K562 (cell line): ENCODE results near the gene ZEB2. TPM values are rescaled to one million over a fixed set of nuclear protein-coding genes. Genes with fewer than 3 reads are reported as not detected.

ENCODE experiments used
- DDX20 ChIP-seq: fragments of 450-650 bp; IDR thresholded peaks from 2 replicates; pipeline ENCODE4 v1.6.1; 2016; ENCODE audit warnings: missing genetic modification characterization, low read depth, mild to moderate bottlenecking, missing compliant biosample characterization, moderate library complexity
- E2F6 ChIP-seq, 2 experiments: IDR thresholded peaks; 2 replicates each; pipeline ENCODE4 v1.6.1; 2011; ENCODE audit warnings: borderline replicate concordance in 1 of 2, control low read depth in 1 of 2, low read depth in 1 of 2, low read length in 1 of 2, mild to moderate bottlenecking in 1 of 2, mixed read lengths in 1 of 2, moderate library complexity in 1 of 2; ENCODE audit not compliant: insufficient read depth in 1 of 2, insufficient read length in 1 of 2, poor library complexity in 1 of 2, severe bottlenecking in 1 of 2; ENCODE audit errors: extremely low read depth in 1 of 2
- ESRRB ChIP-seq: fragments of 250-450 bp; sonication (Bioruptor Pico); IDR thresholded peaks from 2 replicates; pipeline ENCODE4 v1.5.0; 2020; ENCODE audit warnings: mild to moderate bottlenecking, moderate library complexity, borderline replicate concordance
- FOS ChIP-seq: IDR thresholded peaks from 3 replicates; pipeline ENCODE4 v1.6.1; 2011; ENCODE audit not compliant: insufficient read length; ENCODE audit errors: extremely low read depth
- GABPB2 ChIP-seq: fragments of 250-450 bp; sonication (Bioruptor Pico); conservative IDR thresholded peaks from 2 replicates; pipeline ENCODE4 v1.5.1; 2021; ENCODE audit warnings: mild to moderate bottlenecking
- HIVEP1 ChIP-seq: fragments of 250-450 bp; sonication (Bioruptor Pico); IDR thresholded peaks from 2 replicates; pipeline ENCODE4 v1.4.0; 2020; ENCODE audit warnings: mild to moderate bottlenecking
- MNT ChIP-seq, 2 experiments: fragments of 450-650 bp; conservative IDR thresholded peaks; 2 replicates each; pipeline ENCODE4 v1.6.1; 2017; ENCODE audit warnings: mild to moderate bottlenecking in 2 of 2, moderate library complexity in 2 of 2
- PHB2 ChIP-seq: fragments of 450-650 bp; IDR thresholded peaks from 2 replicates; pipeline ENCODE4 v1.6.1; 2017; ENCODE audit warnings: low read depth
- TBP ChIP-seq: optimal IDR thresholded peaks from 2 replicates; pipeline ENCODE3; 2011; ENCODE audit warnings: low read depth, low read length, improper control_type of control experiment
- XRCC3 ChIP-seq: fragments of 450-650 bp; IDR thresholded peaks from 2 replicates; pipeline ENCODE4 v1.6.1; 2017; ENCODE audit warnings: mild to moderate bottlenecking, moderate library complexity
- ZNF41 ChIP-seq: fragments of 250-450 bp; sonication (Bioruptor Pico); conservative IDR thresholded peaks from 2 replicates; pipeline ENCODE4 v1.4.0; 2020; ENCODE audit warnings: mild to moderate bottlenecking
- polyA plus RNA-seq, 8 experiments: library from polyadenylated mRNA; depleted of rRNA in 4 of 8; stranded (reverse) in 5 of 8; unstranded in 3 of 8; fragments of >200 nt; fragmentation: Nextera tagmentation in 2 of 8; fragmentation: Illumina TruSeq in 1 of 8; extraction: Ambion mirVana in 2 of 8; extraction: Trizol in 1 of 8; gene quantifications; 2 replicates each; pipeline versions ENCODE4 v1.2.1 to v1.2.3, GENCODE V29; 2011 to 2014; ENCODE audit warnings: inconsistent platforms in 1 of 8, missing spikeins in 1 of 8
- total RNA-seq, 7 experiments: library from RNA; depleted of rRNA in 6 of 7; stranded (reverse); fragments of >200 nt in 6 of 7; fragmentation: Illumina TruSeq in 2 of 7; extraction: Trizol in 2 of 7; gene quantifications; 2 replicates each; pipeline versions ENCODE4 v1.2.1 to v1.2.3, GENCODE V29; 2011 to 2021; ENCODE audit warnings: low replicate concordance in 1 of 7
- TF ChIP-seq, protein P1 (sequence below): fragments of 450-650 bp; formaldehyde crosslinking; IDR thresholded peaks from 2 replicates; pipeline ENCODE4 v1.4.0; 2020; ENCODE audit warnings: mild to moderate bottlenecking, moderate library complexity
- TF ChIP-seq, protein P2 (sequence below), 2 experiments: IDR thresholded peaks in 1 of 2; conservative IDR thresholded peaks in 1 of 2; 2 replicates each; pipeline ENCODE4 v1.6.1; 2016; ENCODE audit warnings: low read depth in 2 of 2, mild to moderate bottlenecking in 1 of 2, missing compliant biosample characterization in 1 of 2, missing genetic modification characterization in 1 of 2, moderate library complexity in 1 of 2
- TF ChIP-seq, protein P3 (sequence below): sonication (generic); formaldehyde crosslinking; IDR thresholded peaks from 2 replicates; pipeline ENCODE4 v1.8.0; 2022; ENCODE audit warnings: mild to moderate bottlenecking, missing genetic modification reagents

The ZEB2 gene
- total and polyA plus RNA-seq, 9 of the 15 experiments (the other 6 are each of a cell fraction or from before 2014, with no cell fraction given), result 15.1 to 113 (median 72.3) TPM

GRCh38 chr2:144516981-144517865 is 2.7 kb downstream of the ZEB2 start (continued):
- no peak for TF ChIP-seq GABPB2
- no peak for TF ChIP-seq PHB2
- no peak for TF ChIP-seq MNT (conservative IDR thresholded peaks at IDR 0.05)
- TF ChIP-seq DDX20, result no peak
- TF ChIP-seq, protein P1, sequence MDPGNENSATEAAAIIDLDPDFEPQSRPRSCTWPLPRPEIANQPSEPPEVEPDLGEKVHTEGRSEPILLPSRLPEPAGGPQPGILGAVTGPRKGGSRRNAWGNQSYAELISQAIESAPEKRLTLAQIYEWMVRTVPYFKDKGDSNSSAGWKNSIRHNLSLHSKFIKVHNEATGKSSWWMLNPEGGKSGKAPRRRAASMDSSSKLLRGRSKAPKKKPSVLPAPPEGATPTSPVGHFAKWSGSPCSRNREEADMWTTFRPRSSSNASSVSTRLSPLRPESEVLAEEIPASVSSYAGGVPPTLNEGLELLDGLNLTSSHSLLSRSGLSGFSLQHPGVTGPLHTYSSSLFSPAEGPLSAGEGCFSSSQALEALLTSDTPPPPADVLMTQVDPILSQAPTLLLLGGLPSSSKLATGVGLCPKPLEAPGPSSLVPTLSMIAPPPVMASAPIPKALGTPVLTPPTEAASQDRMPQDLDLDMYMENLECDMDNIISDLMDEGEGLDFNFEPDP (CRISPR knock-in tag), result no peak
- no peak for TF ChIP-seq FOS
- TF ChIP-seq ZNF41, result no peak
- TF ChIP-seq, protein P2, sequence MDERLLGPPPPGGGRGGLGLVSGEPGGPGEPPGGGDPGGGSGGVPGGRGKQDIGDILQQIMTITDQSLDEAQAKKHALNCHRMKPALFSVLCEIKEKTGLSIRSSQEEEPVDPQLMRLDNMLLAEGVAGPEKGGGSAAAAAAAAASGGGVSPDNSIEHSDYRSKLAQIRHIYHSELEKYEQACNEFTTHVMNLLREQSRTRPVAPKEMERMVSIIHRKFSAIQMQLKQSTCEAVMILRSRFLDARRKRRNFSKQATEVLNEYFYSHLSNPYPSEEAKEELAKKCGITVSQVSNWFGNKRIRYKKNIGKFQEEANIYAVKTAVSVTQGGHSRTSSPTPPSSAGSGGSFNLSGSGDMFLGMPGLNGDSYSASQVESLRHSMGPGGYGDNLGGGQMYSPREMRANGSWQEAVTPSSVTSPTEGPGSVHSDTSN (CRISPR knock-in tag; IDR thresholded peaks at IDR 0.05; ENCODE audit: low read depth), result no peak
- TF ChIP-seq, protein P2 (tag; conservative IDR thresholded peaks at IDR 0.05; ENCODE audit: low read depth), result no peak
- no peak for TF ChIP-seq XRCC3
- TF ChIP-seq, protein P3, sequence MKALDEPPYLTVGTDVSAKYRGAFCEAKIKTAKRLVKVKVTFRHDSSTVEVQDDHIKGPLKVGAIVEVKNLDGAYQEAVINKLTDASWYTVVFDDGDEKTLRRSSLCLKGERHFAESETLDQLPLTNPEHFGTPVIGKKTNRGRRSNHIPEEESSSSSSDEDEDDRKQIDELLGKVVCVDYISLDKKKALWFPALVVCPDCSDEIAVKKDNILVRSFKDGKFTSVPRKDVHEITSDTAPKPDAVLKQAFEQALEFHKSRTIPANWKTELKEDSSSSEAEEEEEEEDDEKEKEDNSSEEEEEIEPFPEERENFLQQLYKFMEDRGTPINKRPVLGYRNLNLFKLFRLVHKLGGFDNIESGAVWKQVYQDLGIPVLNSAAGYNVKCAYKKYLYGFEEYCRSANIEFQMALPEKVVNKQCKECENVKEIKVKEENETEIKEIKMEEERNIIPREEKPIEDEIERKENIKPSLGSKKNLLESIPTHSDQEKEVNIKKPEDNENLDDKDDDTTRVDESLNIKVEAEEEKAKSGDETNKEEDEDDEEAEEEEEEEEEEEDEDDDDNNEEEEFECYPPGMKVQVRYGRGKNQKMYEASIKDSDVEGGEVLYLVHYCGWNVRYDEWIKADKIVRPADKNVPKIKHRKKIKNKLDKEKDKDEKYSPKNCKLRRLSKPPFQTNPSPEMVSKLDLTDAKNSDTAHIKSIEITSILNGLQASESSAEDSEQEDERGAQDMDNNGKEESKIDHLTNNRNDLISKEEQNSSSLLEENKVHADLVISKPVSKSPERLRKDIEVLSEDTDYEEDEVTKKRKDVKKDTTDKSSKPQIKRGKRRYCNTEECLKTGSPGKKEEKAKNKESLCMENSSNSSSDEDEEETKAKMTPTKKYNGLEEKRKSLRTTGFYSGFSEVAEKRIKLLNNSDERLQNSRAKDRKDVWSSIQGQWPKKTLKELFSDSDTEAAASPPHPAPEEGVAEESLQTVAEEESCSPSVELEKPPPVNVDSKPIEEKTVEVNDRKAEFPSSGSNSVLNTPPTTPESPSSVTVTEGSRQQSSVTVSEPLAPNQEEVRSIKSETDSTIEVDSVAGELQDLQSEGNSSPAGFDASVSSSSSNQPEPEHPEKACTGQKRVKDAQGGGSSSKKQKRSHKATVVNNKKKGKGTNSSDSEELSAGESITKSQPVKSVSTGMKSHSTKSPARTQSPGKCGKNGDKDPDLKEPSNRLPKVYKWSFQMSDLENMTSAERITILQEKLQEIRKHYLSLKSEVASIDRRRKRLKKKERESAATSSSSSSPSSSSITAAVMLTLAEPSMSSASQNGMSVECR (CRISPR knock-in tag), result 0 out of 2 replicates have a peak, but pooled peaks have one; percentile 22
- TF ChIP-seq ESRRB (CRISPR knock-in tag), result no peak
- no peak for TF ChIP-seq E2F6 (IDR thresholded peaks at IDR 0.05; ENCODE audit: borderline replicate concordance in 1 of 2, extremely low read depth in 1 of 2, insufficient read depth in 1 of 2, insufficient read length in 1 of 2, low read depth in 1 of 2, low read length in 1 of 2, poor library complexity in 1 of 2, severe bottlenecking in 1 of 2)
- TF ChIP-seq TBP, result peak; percentile 49
- TF ChIP-seq HIVEP1, result no peak
